Adrenal gland (tissue), 5 donors: ENCODE data around the gene GPR153.

ENCODE experiments used
- POLR2A ChIP-seq, 2 donors: fragments of 450-650 bp; IDR thresholded peaks; one replicate each; pipeline ENCODE4 v1.6.1; 2017; ENCODE audit warnings: antibody characterized with exemption in 2 of 2, mild to moderate bottlenecking in 2 of 2, moderate library complexity in 1 of 2
- TF ChIP-seq, protein P1 (sequence below), 6 experiments: fragments of 450-650 bp in 4 of 6; fragments of 200-600 bp in 2 of 6; sonication (generic) in 1 of 6; IDR thresholded peaks; 1 replicate in 5 of 6; 2 replicates in 1 of 6; pipeline versions ENCODE4 v1.5.1 to v1.8.0; 2016 to 2021; ENCODE audit warnings: antibody characterized with exemption in 6 of 6, mild to moderate bottlenecking in 2 of 6, moderate library complexity in 1 of 6
- donor health status: DM: no; HTN: no; CAD: no.

DNA sequence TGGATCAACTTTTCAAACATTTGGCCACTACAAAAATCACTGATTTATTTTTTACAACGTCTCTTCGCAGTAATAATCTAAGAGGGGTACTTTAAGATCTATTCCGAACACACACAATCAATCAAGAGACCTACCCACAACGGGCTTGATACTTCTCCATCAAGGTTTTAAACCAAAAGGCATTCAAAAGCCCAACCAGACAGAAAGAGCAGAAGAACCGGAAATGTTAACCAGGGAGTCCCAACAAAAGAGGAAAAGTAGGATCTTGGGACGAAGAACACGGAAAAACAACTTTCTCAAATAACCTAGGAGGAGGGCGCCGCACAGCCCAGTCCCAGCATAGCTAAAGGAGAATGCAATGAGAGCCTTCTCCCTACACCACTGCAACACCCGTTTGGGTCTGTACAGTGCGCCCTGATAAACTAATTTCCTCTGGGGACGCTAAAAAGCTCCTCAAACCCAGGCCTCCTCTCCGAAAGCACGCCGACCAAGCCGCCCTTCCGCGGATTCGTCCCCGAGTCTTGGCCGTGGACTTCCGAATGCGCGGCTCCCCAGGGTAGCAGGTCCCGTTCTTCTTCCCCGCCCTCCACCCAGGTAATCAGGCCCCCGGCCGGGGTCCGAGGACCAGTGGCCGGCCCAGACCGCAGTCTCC, 62.1 kb downstream of the GPR153 start:
- TF ChIP-seq, protein P1, sequence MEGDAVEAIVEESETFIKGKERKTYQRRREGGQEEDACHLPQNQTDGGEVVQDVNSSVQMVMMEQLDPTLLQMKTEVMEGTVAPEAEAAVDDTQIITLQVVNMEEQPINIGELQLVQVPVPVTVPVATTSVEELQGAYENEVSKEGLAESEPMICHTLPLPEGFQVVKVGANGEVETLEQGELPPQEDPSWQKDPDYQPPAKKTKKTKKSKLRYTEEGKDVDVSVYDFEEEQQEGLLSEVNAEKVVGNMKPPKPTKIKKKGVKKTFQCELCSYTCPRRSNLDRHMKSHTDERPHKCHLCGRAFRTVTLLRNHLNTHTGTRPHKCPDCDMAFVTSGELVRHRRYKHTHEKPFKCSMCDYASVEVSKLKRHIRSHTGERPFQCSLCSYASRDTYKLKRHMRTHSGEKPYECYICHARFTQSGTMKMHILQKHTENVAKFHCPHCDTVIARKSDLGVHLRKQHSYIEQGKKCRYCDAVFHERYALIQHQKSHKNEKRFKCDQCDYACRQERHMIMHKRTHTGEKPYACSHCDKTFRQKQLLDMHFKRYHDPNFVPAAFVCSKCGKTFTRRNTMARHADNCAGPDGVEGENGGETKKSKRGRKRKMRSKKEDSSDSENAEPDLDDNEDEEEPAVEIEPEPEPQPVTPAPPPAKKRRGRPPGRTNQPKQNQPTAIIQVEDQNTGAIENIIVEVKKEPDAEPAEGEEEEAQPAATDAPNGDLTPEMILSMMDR (IDR thresholded peaks at IDR 0.05): no peak
- no peak for TF ChIP-seq POLR2A (IDR thresholded peaks at IDR 0.05)
